ENCODE data around the gene BLACAT1.

Gene BLACAT1

GRCh38 chr1:205470131-205470530, 14.3 kb upstream of the BLACAT1 start:
- no peaks in the 10 kb centered on the region for H3K9me3 ChIP-seq (ENCODE audit: control insufficient read depth, low read length)
- no peaks in the 10 kb centered on the region for H3K4me1 ChIP-seq
- no peaks in the 10 kb centered on the region for H3K36me3 ChIP-seq (ENCODE audit: control insufficient read depth, insufficient read depth, low read length)
- no peak overlapping the region for H3K9ac ChIP-seq
- H3K4me2 ChIP-seq (ENCODE audit: low read length), result no peak overlapping the region
- H3K79me2 ChIP-seq, result no peaks in the 10 kb centered on the region
- H3K27ac ChIP-seq, result no peak overlapping the region
- H3K4me3 ChIP-seq (ENCODE audit: low read depth, low read length), result no peak overlapping the region
- H2AFZ ChIP-seq, result no peak overlapping the region
- no peaks in the 10 kb centered on the region for H3K27me3 ChIP-seq (ENCODE audit: control insufficient read depth, insufficient read depth, low read length)
- TF ChIP-seq, protein P1, sequence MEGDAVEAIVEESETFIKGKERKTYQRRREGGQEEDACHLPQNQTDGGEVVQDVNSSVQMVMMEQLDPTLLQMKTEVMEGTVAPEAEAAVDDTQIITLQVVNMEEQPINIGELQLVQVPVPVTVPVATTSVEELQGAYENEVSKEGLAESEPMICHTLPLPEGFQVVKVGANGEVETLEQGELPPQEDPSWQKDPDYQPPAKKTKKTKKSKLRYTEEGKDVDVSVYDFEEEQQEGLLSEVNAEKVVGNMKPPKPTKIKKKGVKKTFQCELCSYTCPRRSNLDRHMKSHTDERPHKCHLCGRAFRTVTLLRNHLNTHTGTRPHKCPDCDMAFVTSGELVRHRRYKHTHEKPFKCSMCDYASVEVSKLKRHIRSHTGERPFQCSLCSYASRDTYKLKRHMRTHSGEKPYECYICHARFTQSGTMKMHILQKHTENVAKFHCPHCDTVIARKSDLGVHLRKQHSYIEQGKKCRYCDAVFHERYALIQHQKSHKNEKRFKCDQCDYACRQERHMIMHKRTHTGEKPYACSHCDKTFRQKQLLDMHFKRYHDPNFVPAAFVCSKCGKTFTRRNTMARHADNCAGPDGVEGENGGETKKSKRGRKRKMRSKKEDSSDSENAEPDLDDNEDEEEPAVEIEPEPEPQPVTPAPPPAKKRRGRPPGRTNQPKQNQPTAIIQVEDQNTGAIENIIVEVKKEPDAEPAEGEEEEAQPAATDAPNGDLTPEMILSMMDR (IDR thresholded peaks at IDR 0.05), result no peak

DNA sequence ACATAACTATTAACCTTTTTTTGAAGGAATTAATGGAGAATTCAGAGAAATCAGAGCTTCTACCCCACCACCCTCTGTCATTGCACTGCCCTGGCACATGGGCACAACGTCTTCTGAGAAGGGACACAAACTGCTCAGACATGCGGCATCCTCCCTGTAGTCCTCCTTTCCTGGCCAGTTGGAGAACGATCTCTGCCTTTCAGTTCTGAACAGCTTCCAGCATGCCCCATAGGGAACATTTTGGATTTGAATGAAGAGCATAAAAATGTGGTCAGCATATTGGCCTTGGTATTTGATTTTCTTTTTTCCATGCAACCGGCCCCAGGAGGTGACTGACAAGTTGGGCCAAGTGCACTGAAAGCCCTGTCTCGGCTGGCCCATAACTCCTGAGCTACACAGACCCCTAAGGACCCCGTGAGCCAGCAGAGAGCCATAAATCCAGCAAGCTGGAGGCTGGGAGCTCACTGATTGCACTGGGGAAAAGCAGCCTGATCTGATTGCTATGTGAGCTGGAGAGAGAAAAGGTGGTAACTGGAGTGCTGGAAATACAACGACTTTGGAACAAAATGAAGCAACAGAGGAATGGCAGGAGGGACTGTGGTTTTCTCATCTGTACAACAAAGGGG, 10.9 kb upstream of the BLACAT1 start:
- no peaks in the 10 kb centered on the region for H3K27me3 ChIP-seq (ENCODE audit: control insufficient read depth, insufficient read depth, low read length)
- H3K27ac ChIP-seq, result no peak overlapping the region
- TF ChIP-seq, protein P1 (IDR thresholded peaks at IDR 0.05), result no peak
- H2AFZ ChIP-seq, result no peak overlapping the region
- H3K4me2 ChIP-seq (ENCODE audit: low read length), result no peak overlapping the region
- H3K9ac ChIP-seq, result no peak overlapping the region
- no peaks in the 10 kb centered on the region for H3K9me3 ChIP-seq (ENCODE audit: control insufficient read depth, low read length)
- H3K79me2 ChIP-seq, result no peaks in the 10 kb centered on the region
- H3K4me1 ChIP-seq, result no peaks in the 10 kb centered on the region
- no peak overlapping the region for H3K4me3 ChIP-seq (ENCODE audit: low read depth, low read length)
- no peaks in the 10 kb centered on the region for H3K36me3 ChIP-seq (ENCODE audit: control insufficient read depth, insufficient read depth, low read length)

- Histone ChIP-seq H3K36me3 (ENCODE audit: control insufficient read depth, insufficient read depth, low read length) (no peaks in the 10 kb centered on the region), H3K27ac (no peak overlapping the region), H3K4me2 (ENCODE audit: low read length) (no peak overlapping the region), H3K9me3 (ENCODE audit: control insufficient read depth, low read length) (no peaks in the 10 kb centered on the region), H3K9ac (no peak overlapping the region), H3K4me3 (ENCODE audit: low read depth, low read length) (no peak overlapping the region), H3K79me2 (no peaks in the 10 kb centered on the region), H3K27me3 (ENCODE audit: control insufficient read depth, insufficient read depth, low read length) (no peaks in the 10 kb centered on the region), H3K4me1 (no peaks in the 10 kb centered on the region), H2AFZ (no peak overlapping the region)
- TF ChIP-seq, protein P1 (IDR thresholded peaks at IDR 0.05), result no peak
These were observed 9.5 kb upstream of the BLACAT1 start for GRCh38 chr1:205465392-205465791.

DNA sequence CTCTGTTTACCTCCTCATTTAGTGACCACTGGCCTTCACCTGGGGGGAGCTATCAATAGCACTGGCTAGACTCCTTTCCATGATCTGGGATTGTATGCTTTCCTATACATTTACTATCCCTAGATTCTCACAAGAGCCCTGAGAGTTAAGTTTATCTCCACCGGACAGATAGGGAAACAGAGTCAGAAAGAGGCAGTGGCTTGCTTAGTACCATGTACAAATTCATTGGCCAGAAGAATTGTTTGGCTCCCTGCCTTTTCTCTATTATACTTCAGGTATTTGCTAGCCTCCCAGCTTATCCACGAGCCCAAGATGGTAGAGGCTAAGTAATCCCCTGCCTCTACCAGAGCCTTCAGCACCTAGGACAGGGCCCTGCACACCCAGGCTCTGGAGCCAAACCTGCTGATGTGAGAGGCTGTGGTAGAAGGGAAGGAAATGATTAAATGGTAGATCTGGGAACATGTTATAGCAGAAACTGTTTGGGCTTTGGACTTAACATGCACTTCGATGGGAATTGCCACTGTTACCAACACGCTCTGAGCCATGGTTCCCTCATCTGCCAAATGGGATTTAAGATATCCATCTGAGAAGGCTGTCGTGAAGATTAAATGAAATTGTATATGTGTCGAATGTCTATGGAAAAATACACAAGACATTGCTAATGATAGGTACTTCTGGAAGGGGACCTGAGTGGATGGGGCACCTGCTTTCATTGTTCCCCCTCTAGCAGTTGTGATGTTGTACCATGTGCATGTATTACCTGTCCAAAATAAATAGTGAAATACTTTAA, 3.1 kb upstream of the BLACAT1 start:
- Histone ChIP-seq H3K9me3 (ENCODE audit: control insufficient read depth, low read length) (no peaks in the 10 kb centered on the region), H3K4me3 (ENCODE audit: low read depth, low read length) (no peak overlapping the region), H3K27ac (no peak overlapping the region), H3K4me1 (no peaks in the 10 kb centered on the region), H3K36me3 (ENCODE audit: control insufficient read depth, insufficient read depth, low read length) (no peaks in the 10 kb centered on the region), H3K27me3 (ENCODE audit: control insufficient read depth, insufficient read depth, low read length) (peaks cover 11% of the 10 kb centered on the region), H3K4me2 (ENCODE audit: low read length) (no peak overlapping the region), H3K79me2 (no peaks in the 10 kb centered on the region), H3K9ac (no peak overlapping the region), H2AFZ (no peak overlapping the region)
- TF ChIP-seq, protein P1 (IDR thresholded peaks at IDR 0.05), result no peak
